GM21367 (cell line): ENCODE measurements around the gene FUT9.
"Not testable (repeated sequence)": the region's sequence is repeated elsewhere in the genome, so short reads cannot be mapped to it uniquely, and the experiment has no call there.

Experiments used
- ATAC-seq: cut with Tn5 transposase; IDR thresholded peaks from one replicate; pipeline ENCODE4 v1.9.1; 2021; ENCODE audit not compliant: unreplicated experiment

FUT9 gene

DNA sequence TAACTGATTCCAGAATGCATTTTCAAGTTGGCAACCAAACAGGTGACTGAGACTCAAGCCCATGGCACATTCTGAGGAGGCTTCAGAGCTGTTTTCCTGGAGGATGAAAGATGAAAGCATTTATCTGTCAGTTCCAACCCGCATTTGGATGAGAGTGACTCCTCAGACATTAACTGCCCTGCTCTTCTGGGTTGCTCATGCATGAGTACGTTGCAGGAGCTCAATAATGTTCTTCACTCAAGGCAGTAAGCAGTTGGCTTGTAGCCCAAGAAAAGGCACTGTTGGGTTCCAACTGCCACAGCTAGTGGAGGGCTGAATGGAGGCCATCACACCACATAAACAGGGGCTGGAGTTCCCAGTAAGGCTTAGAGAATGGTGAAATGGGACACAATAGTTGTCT lies 155.3 kb downstream of the FUT9 start:
- no peak for ATAC-seq

DNA sequence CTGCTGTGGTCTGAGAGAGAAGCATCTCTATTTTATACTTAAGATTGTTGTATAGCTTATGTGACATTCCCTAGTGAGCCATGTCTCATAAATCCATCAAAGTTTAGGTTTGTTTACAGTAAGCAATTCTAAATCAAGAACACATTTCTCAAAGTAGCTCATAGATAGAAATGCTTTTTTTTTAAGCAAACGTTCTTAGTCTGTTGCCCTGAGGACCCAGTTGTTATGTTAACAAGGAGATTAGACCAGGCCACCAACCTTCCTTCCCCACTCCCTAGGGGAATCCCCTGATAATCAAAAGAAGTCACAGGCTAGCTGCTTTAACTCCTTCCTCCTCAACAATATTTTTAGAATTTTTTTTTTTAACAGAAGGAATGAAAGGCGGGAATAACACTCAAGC lies 169.0 kb downstream of the FUT9 start:
- no peak for ATAC-seq

DNA sequence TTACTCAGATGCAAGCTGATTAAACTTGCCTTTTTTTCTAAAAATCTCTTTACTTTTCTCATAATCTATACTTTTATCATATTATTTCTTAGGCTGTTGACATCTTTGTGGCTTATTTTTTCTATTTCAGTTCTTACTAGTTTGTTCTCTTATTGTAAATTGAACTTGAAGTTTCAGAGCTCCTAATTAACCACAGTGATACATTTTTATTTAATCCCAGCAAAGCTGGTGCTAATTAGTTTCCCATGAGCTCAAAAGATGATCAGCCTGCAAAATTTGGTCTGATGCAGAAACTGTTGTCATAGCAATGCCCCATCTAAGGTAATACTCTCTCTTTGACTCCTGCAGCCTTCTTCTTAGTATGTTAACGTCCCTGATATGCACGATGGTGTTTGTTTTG lies 170.3 kb downstream of the FUT9 start:
- ATAC-seq, result no peak

DNA sequence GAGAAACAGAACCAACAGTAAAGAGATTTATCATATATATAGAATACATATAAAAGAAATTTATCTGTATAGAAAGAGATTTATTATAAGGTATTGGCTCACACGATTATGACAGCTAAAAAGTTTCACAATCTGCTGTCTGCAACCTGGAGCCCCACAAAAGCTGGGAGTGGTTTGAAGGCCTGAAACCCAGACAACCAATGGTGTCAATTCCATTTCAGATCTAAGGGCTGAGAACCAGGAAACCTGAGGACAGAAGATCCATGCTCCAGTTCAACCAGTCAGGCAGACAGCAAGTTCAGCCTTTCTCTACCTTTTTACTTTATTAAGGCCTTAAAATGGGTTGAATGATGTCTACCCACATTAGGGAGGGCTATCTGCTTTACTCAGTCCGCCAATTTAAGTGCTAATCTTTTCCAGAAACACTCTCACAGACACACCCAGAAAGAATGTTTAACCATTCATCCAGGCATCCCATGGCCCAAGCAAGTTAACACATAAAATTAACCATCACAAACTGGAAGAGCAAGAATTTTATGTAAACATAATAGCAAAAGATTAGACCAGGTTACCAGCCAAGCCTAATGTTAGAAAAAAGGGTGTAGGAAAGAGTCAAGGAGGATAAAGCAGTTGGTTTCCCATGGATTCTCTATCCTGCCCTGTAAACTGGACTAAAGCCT lies 170.9 kb downstream of the FUT9 start:
- no peak for ATAC-seq

DNA sequence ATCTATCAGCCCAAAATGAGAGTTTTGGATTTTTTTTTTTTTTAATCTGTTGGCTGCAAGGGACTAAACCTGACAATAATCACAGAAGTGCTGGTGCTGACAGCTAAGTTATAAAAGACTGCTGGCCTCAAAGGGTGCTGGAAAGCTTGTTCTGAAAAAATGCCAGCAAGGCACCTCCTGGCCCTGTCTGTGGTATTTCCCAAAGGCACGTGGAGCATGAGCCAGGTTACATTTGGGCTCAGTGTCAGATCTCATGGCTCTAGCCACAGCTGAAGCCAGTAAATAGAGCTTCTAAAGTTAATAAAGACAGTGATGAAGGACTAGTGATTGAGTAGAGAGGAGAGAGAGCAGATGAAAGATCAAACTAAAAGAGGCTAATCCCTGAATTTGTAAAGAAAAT lies 178.9 kb downstream of the FUT9 start:
- ATAC-seq, result no peak

DNA sequence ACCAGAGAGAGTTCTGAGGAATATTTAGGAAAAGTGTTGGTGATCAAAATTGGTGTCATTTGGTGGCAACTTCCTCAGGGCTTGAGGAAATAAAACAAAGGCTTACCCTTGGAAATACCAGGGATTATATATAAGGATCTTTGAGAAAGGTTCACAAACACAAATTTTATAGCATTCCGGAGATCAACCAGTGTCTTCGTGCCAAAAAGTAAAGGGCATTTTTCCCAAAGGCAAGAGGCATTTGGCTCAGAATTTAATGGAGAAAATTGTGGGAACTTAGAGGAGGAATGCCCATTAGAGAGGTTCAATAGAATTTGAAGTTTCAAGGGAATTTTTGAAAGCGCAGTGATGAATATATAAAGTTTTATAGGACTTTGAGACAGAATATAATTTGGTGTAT lies 179.5 kb downstream of the FUT9 start:
- ATAC-seq, result no peak

DNA sequence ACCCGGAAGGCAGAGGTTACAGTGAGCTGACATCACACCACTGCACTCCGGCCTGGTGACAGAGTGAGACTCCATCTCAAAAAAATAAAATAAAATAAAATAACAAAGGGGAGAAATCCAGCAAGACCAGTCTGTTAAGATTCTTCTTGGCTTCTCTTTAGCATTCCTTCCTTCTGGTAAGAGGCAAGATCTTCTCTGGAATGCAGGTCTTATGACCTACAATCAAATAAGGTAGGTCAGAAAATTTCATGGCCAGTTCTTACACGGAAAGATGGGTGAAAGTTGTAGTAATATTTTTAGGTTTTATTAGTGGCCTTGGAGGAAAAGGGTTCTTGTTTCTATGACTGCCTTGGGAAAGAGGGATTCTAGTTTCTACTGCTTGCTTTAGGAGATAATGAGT lies 180.9 kb downstream of the FUT9 start:
- no peak for ATAC-seq

DNA sequence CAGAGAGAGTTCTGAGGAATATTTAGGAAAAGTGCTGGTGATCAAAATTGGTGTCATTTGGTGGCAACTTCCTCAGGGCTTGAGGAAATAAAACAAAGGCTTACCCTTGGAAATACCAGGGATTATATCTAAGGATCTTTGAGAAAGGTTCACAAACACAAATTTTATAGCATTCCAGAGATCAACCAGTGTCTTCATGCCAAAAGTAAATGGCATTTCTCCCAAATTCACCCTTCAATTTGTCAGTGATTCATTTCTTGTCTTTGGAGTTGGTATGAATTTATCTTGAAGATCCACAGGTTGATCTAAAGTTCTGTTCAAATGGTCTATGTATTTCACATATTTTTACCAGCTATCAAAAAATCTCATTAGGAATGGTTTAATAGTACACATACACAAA lies 181.5 kb downstream of the FUT9 start:
- ATAC-seq, result no peak

DNA sequence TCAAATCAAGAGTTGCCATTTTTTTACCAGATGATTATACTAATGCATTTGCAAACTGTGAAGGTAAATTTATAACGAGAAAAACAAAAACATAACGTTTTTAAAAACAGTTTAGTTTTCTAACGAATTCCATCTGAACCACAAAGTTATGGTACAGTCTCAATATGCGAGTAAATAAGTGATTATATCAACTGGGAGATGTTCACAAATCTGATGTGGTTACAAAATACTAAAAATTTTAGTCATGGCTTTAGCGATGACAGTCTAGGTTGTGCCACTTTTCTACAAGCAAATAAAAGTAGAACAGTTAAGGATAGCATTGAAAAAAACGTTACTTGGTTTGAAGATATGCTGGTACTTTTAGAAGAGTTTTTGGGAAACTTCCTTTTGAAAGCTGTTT lies 186.8 kb downstream of the FUT9 start:
- ATAC-seq, result no peak

DNA sequence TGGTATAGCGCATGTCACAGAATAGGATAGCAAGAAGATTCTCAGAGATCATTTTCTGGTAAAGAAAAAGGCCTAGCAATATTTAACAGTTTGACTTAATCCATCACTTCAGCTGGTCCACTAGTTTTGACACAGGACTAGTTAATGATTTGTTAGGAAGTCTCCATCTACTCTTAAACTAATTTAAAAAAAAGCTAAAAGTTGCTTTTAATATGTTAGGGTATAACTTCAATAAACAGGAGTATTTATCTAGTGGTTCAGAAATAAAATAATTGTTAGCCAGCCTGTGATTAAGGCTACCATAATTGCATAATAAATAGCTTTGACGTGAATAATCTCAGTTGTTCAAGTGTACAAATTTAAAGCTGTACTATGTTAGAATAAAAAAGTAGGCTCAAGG lies 195.6 kb downstream of the FUT9 start:
- ATAC-seq, result no peak

DNA sequence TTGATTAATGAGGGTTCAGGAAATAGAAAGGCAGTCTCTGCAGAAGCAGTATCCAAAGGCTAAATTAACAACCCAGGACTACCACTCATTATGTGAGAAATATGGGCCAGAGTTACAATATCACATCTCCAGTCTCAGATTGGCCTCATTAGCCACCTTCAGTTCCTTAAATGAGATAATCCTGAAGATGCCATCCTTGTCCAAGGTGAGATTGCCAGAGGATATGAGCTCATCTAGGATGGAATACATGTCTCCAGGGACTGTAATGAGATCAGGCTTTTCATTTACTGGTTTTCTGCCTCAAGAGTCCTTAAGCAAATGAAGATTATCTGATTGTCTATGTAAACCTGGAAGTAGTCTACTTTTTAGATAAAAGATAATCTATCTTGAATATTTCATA lies 196.3 kb downstream of the FUT9 start:
- ATAC-seq, result no peak

DNA sequence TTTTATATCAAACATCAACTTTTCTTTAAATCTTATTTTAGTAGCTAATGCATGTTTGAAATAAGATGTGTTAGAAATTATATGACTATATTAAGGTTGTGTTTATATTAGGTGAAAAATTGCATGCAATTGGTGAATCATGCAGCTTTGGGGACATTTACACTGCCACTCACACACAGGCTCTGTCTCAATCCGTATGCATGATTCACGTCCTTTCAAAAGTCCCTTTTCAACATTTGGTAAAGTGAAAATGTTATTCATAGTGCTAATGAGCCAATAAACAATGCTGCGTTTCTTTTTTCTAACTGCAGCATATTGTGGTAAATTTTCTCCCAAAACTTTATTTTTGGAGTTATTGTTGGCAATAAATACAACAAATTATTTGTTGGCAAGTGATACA lies 198.0 kb downstream of the FUT9 start:
- no peak for ATAC-seq

DNA sequence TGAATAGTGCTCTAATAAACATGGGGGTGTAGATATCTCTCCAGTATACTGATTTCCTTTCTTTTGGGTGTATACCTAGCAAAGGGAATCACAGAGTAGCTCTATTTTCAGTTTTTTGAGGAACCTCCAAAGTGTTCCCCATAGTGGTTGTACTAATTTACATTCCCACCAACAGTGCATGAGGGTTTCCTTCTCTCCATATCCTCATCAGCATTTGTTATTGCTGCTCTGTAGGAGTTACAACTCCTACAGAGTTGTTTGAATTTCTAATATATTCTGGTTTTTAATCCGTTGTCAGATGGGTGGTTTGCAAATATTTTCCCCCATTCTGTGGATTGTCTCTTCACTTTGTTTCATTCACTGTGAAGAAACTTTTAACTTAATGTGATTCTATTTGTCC lies 207.9 kb downstream of the FUT9 start:
- no peak for ATAC-seq

DNA sequence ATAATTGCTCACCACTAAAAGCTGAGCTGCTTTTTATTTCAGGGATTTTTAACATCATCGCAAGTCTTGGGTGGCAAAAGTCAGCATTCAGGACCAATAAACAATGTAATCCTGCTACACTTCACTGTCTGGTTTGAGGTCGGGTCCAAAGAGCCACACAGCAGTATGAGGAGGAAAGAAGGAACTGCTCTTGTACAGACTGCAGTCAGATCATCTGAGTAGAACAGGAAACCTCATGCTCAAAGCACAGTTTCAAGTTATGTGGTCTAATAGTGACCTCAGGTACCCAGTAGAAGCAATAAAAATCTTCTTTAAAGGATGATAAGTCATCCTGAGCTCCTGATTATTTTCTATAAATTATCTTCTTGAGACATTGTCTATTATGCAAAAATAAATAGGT lies 211.4 kb downstream of the FUT9 start:
- ATAC-seq, result no peak

DNA sequence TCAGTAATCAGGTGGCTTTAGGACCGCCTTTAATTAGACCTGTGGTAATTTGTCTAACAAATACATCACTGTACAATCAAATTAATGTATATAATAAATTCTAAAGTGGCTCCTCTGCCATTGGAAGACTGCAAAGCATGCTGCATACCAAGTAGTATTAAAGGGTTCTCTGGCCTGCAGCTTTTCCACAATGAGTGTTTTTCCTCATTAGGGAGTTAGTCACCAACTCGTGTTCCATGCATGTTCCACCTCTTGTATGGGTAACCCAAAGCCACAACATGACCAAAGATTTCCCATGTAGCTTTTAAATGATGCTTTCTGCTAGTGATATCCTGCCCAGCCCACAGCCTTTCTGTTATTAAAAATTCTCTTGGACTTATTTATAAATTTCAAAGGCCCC lies 218.7 kb downstream of the FUT9 start:
- ATAC-seq, result no peak

DNA sequence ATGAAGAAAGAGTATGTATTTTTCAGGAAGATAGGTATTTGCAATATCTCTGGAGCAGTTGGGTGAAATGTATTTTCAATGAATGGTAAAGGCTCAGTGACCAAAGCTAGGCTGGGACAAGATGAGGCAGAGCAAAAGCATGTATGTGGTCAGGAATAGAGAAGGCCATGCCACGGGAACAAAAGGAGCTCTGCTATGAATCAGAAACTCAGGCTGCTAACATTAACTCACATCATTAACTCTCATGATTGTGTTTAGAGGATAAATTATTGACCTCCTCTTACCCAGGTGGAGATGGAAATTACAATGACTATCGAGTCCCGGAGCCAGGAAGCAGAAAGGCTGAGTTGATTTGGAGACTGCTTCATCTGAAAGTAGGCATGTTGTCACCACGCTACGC lies 220.2 kb downstream of the FUT9 start:
- no peak for ATAC-seq

DNA sequence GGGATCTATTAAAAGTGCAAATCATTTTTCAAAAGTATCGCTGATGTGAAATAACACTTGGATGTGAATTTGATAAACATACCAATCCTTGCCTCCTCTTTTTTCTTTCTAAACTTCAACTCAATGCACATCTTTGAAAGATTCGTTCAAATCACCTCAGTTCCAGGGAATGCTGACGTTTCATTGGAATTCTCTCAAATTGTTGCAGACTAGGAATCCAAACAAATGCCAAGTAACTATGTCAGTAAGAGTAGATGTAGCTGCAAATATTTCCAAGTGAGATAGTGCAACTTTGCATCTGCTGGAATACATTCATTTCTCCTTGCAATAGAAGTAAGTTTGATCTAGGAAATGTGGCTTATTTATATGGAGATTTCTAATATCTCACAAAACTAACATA lies 220.7 kb downstream of the FUT9 start:
- no peak for ATAC-seq

DNA sequence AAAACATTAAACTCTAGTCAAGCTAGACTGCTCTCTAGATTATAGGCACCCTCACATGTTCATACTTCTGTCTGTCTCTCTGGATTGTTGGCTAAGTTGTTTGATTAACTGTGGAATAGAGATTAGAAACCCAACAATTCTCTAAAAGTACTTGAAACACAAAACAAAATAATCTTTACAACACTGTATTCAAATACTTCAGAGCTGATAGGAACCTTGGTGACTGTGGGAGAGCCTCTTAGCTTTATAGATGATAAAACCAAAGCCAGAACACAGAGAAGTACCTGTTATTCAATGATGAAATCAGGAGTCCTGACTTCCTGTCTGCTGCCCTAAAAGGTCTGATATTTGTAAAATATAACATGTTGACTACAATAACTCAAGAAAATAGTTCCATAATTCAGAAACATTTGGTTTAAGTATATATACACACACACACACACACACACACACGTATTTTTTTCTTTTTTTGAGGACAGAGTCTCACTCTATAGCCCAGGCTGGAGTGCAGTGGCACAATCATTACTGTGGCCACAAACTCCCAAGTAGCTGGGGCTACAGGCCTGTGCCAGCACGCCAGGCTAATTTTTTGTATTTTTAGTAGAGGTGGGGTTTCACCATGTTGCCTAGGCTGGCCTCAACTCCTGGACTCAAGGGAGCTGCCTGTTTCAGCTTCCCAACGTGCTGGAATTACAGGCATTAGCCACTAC lies 222.0 kb downstream of the FUT9 start:
- no peak for ATAC-seq

DNA sequence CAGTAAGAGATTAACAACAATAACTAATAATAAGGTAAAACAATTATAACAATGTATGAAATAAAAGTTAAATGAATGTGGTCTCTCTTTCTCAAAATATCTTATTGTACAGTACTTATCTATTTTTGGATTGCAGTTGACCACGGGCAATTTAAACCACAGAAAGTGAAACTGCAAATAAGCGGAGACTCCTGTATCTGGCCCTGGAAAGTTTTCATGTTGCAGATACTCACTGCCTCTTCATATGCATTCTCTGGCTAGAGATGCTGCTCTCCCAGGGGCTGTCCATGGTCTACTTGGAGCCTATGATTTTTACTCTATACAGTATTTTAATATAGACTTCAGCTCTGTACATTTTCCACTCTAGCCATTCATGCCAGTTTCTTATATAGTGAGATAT lies 230.8 kb downstream of the FUT9 start:
- no peak for ATAC-seq

DNA sequence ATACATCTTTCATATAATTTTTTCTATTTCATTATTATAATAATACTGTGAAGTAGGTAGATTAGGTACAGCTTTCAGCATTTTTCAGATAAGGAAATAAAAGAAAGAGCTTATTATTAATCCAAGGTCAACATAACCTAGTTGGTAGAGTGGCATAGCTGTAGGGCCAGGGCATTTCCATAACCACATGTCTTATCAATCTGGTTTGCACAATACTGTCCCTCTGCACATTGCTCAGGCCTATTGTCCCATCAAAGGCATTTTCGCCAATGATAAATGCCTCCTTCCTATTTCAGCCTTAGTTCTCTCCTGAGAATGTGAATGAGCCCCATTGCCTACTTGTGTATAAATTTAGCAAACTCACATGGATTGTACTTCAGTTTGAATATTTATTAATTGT lies 234.0 kb downstream of the FUT9 start:
- ATAC-seq, result no peak

DNA sequence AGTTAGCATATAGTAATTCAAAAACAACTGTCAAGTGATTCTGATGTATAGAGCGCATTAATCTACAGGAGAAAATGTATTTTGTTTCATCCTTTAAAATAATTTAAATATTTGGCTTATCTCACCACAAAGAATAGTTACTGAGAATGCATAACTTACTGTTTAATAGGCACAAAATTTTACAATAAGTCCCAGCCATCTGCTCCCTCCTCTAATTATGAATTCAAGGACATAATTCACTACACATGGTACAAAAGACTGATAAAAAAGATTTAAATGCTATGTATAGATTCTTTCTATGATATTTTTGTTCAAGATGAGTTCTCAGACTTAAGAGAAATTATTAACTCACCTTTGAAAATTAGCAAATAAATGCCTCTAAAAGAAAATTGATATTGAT lies 242.0 kb downstream of the FUT9 start:
- no peak for ATAC-seq

DNA sequence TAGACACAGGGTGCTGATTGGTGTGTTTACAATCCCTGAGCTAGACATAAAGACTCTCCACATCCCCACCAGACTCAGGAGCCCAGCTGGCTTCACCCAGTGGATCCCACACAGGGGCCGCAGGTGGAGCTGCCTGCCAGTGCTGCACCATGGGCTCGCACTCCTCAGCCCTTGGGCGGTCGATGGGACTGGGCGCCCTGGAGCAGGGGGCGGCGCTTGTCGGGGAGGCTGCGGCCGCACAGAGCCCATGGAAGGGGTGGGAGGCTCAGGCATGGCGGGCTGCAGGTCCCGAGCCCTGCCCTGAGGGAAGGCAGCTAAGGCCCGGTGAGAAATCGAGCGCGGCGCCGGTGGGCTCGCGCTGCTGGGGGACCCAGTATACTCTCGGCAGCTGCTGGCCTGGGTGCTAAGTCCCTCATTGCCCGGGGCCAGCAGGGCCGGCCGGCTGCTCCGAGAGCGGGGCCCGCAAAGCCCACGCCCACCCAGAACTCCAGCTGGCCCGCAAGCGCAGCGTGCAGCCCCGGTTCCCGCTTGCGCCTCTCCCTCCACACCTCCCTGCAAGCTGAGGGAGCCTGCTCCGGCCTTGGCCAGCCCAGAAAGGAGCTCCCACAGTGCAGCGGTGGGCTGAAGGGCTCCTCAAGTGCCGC lies 245.1 kb downstream of the FUT9 start:
- not testable (repeated sequence) for ATAC-seq
